Measurements from ENCODE around the gene PIEZO1.

DNA sequence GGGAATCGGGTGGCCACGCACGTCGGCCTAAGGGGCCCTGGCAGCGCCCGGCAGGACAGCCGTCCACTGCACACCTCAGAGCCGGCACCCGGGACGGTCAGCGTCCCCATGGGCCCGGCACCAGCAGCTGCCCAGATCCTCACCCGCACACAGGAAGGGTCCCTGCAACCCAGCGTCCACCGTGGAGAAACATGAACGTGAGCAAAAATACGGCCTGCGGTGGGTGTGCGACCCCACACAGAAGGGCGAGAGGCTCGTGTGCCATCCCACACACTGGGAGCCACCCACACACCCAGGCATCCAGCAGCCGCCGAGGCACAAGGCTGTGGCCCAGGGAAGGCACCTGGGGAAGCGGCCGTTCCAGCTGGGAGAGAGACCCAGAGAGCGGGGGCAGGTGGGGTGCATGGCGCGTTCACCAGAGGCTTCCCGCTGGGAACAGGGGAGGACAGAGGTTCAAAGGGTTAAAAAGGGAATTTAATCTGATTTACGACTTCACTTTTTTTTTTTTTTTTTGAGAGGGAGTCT lies 6.4 kb downstream of the PIEZO1 start:
- TF ChIP-seq, protein P1, sequence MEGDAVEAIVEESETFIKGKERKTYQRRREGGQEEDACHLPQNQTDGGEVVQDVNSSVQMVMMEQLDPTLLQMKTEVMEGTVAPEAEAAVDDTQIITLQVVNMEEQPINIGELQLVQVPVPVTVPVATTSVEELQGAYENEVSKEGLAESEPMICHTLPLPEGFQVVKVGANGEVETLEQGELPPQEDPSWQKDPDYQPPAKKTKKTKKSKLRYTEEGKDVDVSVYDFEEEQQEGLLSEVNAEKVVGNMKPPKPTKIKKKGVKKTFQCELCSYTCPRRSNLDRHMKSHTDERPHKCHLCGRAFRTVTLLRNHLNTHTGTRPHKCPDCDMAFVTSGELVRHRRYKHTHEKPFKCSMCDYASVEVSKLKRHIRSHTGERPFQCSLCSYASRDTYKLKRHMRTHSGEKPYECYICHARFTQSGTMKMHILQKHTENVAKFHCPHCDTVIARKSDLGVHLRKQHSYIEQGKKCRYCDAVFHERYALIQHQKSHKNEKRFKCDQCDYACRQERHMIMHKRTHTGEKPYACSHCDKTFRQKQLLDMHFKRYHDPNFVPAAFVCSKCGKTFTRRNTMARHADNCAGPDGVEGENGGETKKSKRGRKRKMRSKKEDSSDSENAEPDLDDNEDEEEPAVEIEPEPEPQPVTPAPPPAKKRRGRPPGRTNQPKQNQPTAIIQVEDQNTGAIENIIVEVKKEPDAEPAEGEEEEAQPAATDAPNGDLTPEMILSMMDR (conservative IDR thresholded peaks at IDR 0.05 in 1 of 2, IDR thresholded peaks at IDR 0.05 in 1 of 2; ENCODE audit: low read depth in 1 of 2, low read length in 2 of 2), result no peak
- no peak for TF ChIP-seq EZH2 (IDR thresholded peaks at IDR 0.05; ENCODE audit: low read length, missing control alignments)

Data from fibroblast of lung (primary cell).